Measurements from ENCODE around the gene CDC42SE2. TPM values are rescaled to one million over a fixed set of nuclear protein-coding genes. Genes with fewer than 3 reads are reported as not detected.

Gene CDC42SE2
- polyA plus RNA-seq, 3 donors = 34.4 to 135 (median 92.6) TPM

GRCh38 chr5:131239686-131240085 lies 24.2 kb upstream of the CDC42SE2 start:
- Histone ChIP-seq H3K9ac (ENCODE audit: insufficient read depth, low read length, poor library complexity, severe bottlenecking) (no peak overlapping the region), H3K4me1 (ENCODE audit: control insufficient read depth in 1 of 2, insufficient read depth in 2 of 2, low read length in 2 of 2) (peaks cover 21% of the 10 kb centered on the region in 2 donors), H3K27me3 (ENCODE audit: control insufficient read depth in 2 of 2, insufficient read depth in 2 of 2, low read length in 2 of 2) (no peaks in the 10 kb centered on the region), H3K79me2 (ENCODE audit: insufficient read depth, low read length) (no peaks in the 10 kb centered on the region), H3K4me3 (replicated peaks in 1 of 3; ENCODE audit: low read depth in 2 of 3, low read length in 3 of 3) (no peak overlapping the region), H3K4me2 (replicated peaks; ENCODE audit: extremely low read depth, low read length, poor library complexity, severe bottlenecking) (no peak overlapping the region), H2AFZ (ENCODE audit: insufficient read depth, low read depth, low read length, poor library complexity, severe bottlenecking) (no peak overlapping the region), H3K27ac (ENCODE audit: low read depth in 1 of 2, low read length in 2 of 2) (no peak overlapping the region), H3K36me3 (replicated peaks in 1 of 2; ENCODE audit: control insufficient read depth in 1 of 2, insufficient read depth in 2 of 2, low read length in 2 of 2) (no peaks in the 10 kb centered on the region), H3K9me3 (replicated peaks in 1 of 2; ENCODE audit: control insufficient read depth in 1 of 2, insufficient read depth in 1 of 2, low read length in 2 of 2) (no peaks in the 10 kb centered on the region), H4K20me1 (ENCODE audit: insufficient read depth, low read length) (no peaks in the 10 kb centered on the region)
- Mint-ChIP-seq H3K27me3 (ENCODE audit: low read depth in 3 of 3) (peaks cover 0 to 3% (median 0%) of the 10 kb centered on the region in 3 donors), H3K4me1 (peaks cover 16% of the 10 kb centered on the region), H3K27ac (peak overlapping the region in 2 of 7 donors; percentile 12 to 57), H3K4me3 (no peak overlapping the region), H3K36me3 (no peaks in the 10 kb centered on the region), H3K9me3 (peaks cover 0 to 2% (median 0%) of the 10 kb centered on the region in 7 donors)
- intact Hi-C loops (cut with micrococcal nuclease) = no loop called here
- peak in 2 of 3 donors; percentile 32 to 69 for DNase-seq
- no CpG with 5 or more reads among the region's 1 CpG for WGBS (ENCODE audit: insufficient coverage)
- no peak for TF ChIP-seq CTCF (IDR thresholded peaks at IDR 0.05)

DNA sequence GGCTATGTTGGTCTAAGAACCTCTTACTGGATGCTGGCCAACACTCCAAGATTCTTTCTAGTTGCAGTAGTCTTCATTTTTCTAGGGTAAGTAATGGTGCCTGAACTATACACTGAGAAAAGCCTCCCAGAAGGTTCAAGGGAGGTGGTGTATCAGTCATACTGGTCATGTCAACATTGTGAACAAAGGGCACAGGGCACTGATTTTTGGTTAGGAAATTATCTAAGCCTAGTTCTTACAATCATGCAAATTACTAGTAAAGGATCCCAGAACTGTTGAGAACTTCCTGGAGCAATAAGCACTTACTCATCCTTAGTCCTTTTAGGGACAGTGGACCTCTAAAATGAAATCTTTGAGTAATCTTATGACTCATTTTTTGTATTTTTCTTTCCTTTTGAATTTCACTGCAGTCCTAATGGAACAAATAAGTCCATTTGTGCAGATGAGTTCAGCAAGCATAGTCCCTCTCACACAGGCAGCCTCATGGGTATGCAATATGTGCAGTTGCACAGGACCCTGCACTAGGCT lies 21.1 kb upstream of the CDC42SE2 start:
- no peaks in the 10 kb centered on the region for H3K36me3 Mint-ChIP-seq
- H3K79me2 ChIP-seq (ENCODE audit: insufficient read depth, low read length) = no peaks in the 10 kb centered on the region
- H3K36me3 ChIP-seq (replicated peaks in 1 of 2; ENCODE audit: control insufficient read depth in 1 of 2, insufficient read depth in 2 of 2, low read length in 2 of 2) = no peaks in the 10 kb centered on the region
- peak overlapping the region in 6 of 7 donors; percentile 42 to 76 (median 54) for H3K27ac Mint-ChIP-seq
- peaks cover 10 to 19% of the 10 kb centered on the region in 2 donors for H3K9me3 ChIP-seq (replicated peaks in 1 of 2; ENCODE audit: control insufficient read depth in 1 of 2, insufficient read depth in 1 of 2, low read length in 2 of 2)
- no peaks in the 10 kb centered on the region for H4K20me1 ChIP-seq (ENCODE audit: insufficient read depth, low read length)
- H3K9me3 Mint-ChIP-seq = peaks cover 0 to 14% (median 11%) of the 10 kb centered on the region in 7 donors
- H3K4me1 ChIP-seq (ENCODE audit: control insufficient read depth in 1 of 2, insufficient read depth in 2 of 2, low read length in 2 of 2) = peaks cover 21% of the 10 kb centered on the region in 2 donors
- H3K4me3 Mint-ChIP-seq = no peak overlapping the region
- H3K4me1 Mint-ChIP-seq = peaks cover 16% of the 10 kb centered on the region
- no peak overlapping the region for H3K4me3 ChIP-seq (replicated peaks in 1 of 3; ENCODE audit: low read depth in 2 of 3, low read length in 3 of 3)
- intact Hi-C loops (cut with micrococcal nuclease) = no loop called here
- peak overlapping the region; percentile 17 for H3K4me2 ChIP-seq (replicated peaks; ENCODE audit: extremely low read depth, low read length, poor library complexity, severe bottlenecking)
- no peaks in the 10 kb centered on the region for H3K27me3 ChIP-seq (ENCODE audit: control insufficient read depth in 2 of 2, insufficient read depth in 2 of 2, low read length in 2 of 2)
- H2AFZ ChIP-seq (ENCODE audit: insufficient read depth, low read depth, low read length, poor library complexity, severe bottlenecking) = no peak overlapping the region
- peaks cover 0 to 2% (median 0%) of the 10 kb centered on the region in 3 donors for H3K27me3 Mint-ChIP-seq (ENCODE audit: low read depth in 3 of 3)
- no peak overlapping the region for H3K9ac ChIP-seq (ENCODE audit: insufficient read depth, low read length, poor library complexity, severe bottlenecking)
- DNase-seq = peak; percentile 42 to 83 (median 80)
- H3K27ac ChIP-seq (ENCODE audit: low read depth in 1 of 2, low read length in 2 of 2) = peak overlapping the region in 1 of 2 donors; percentile 56
- TF ChIP-seq CTCF (IDR thresholded peaks at IDR 0.05) = no peak
